Activated T-helper 2 cell treated with anti-CD3 and anti-CD28 coated beads, Interferon-gamma antibody, Interleukin-2, Interleukin-4, amounts not matched to agents 10 μg/mL and 5 μg/mL and 100 μg/mL, durations not matched to agents 14 hours and 24 hours and 36 hours (primary cell): ENCODE measurements around the gene COX6B2. TPM values are rescaled to one million over a fixed set of nuclear protein-coding genes. Genes with fewer than 3 reads are reported as not detected.
A peak's percentile ranks its signal among the peaks of the same experiment; 100 is the strongest.

Experiments
- DNase-seq: peaks from one replicate; pipeline ENCODE4 v3.0.0; 2021; ENCODE audit warnings: low spot score
- H3K27ac Mint-ChIP-seq: one replicate; pipeline ENCODE4 v1.8.0; 2021; ENCODE audit warnings: mixed read lengths
- H3K27me3 Mint-ChIP-seq: one replicate; pipeline ENCODE4 v1.8.0; 2021; ENCODE audit warnings: low read depth, mixed read lengths
- H3K36me3 Mint-ChIP-seq: one replicate; pipeline ENCODE4 v1.8.0; 2021; ENCODE audit warnings: low read depth, mixed read lengths
- H3K4me1 Mint-ChIP-seq: one replicate; pipeline ENCODE4 v1.8.0; 2021; ENCODE audit warnings: low read depth, mixed read lengths
- H3K4me3 Mint-ChIP-seq: one replicate; pipeline ENCODE4 v1.8.0; 2021; ENCODE audit warnings: low read depth, mild to moderate bottlenecking, moderate library complexity, mixed read lengths
- H3K9me3 Mint-ChIP-seq: one replicate; pipeline ENCODE4 v1.8.0; 2021; ENCODE audit warnings: mixed read lengths
- intact Hi-C: fragments of 100-400 bp; cut with micrococcal nuclease; formaldehyde crosslinking; loops from one replicate; pipeline ENCODE4 v1.15.1; 2023
- total RNA-seq: library from RNA; stranded (reverse); gene quantifications from 2 replicates; pipeline ENCODE4 v1.2.3, GENCODE V29; 2022

The COX6B2 gene
- total RNA-seq, 1 donor from 2014 or later, result 1.8 TPM

- intact Hi-C loops, result no loop called here
- Mint-ChIP-seq H3K36me3 (peaks cover 8% of the 10 kb centered on the region), H3K4me1 (peaks cover under 1% of the 10 kb centered on the region), H3K27me3 (peaks cover 20% of the 10 kb centered on the region), H3K4me3 (no peak within 1 kb of the TSS), H3K9me3 (no peaks in the 10 kb centered on the region), H3K27ac (no peak within 1 kb of the TSS)
- no peak for DNase-seq
Measured at GRCh38 chr19:55376241-55376933, 21.9 kb upstream of the COX6B2 start, which contains the start of gene TMEM190. Gene TMEM190 (plus strand): TSS chr19:55376826. CDS start chr19:55376854, 28 bp downstream.

GRCh38 chr19:55373993-55374757 is 19.7 kb upstream of the COX6B2 start:
- no peak overlapping the region for H3K27ac Mint-ChIP-seq
- intact Hi-C loops, result no loop called here
- no peak for DNase-seq
- peaks cover under 1% of the 10 kb centered on the region for H3K36me3 Mint-ChIP-seq
- H3K9me3 Mint-ChIP-seq, result no peaks in the 10 kb centered on the region
- H3K27me3 Mint-ChIP-seq, result peaks cover 33% of the 10 kb centered on the region
- H3K4me1 Mint-ChIP-seq, result no peaks in the 10 kb centered on the region
- no peak overlapping the region for H3K4me3 Mint-ChIP-seq

GRCh38 chr19:55373306-55373992 is 18.9 kb upstream of the COX6B2 start:
- H3K27ac Mint-ChIP-seq, result no peak overlapping the region
- intact Hi-C loops, result no loop called here
- H3K4me1 Mint-ChIP-seq, result no peaks in the 10 kb centered on the region
- no peaks in the 10 kb centered on the region for H3K9me3 Mint-ChIP-seq
- no peaks in the 10 kb centered on the region for H3K36me3 Mint-ChIP-seq
- no peak for DNase-seq
- no peak overlapping the region for H3K4me3 Mint-ChIP-seq
- H3K27me3 Mint-ChIP-seq, result peaks cover 39% of the 10 kb centered on the region

GRCh38 chr19:55372316-55373081 is 18.0 kb upstream of the COX6B2 start:
- H3K4me1 Mint-ChIP-seq, result no peaks in the 10 kb centered on the region
- H3K27me3 Mint-ChIP-seq, result peaks cover 42% of the 10 kb centered on the region
- intact Hi-C loops, result no loop called here
- no peak overlapping the region for H3K4me3 Mint-ChIP-seq
- DNase-seq, result no peak
- no peaks in the 10 kb centered on the region for H3K36me3 Mint-ChIP-seq
- no peak overlapping the region for H3K27ac Mint-ChIP-seq
- H3K9me3 Mint-ChIP-seq, result no peaks in the 10 kb centered on the region

- Mint-ChIP-seq H3K4me3 (peak within 1 kb of the TSS; percentile 66), H3K27me3 (peaks cover 40% of the 10 kb centered on the region), H3K27ac (no peak within 1 kb of the TSS), H3K36me3 (no peaks in the 10 kb centered on the region), H3K4me1 (no peaks in the 10 kb centered on the region), H3K9me3 (no peaks in the 10 kb centered on the region)
- intact Hi-C loops, result no loop called here
- DNase-seq, result no peak
Measured at GRCh38 chr19:55370305-55370988, 15.9 kb upstream of the COX6B2 start, which contains the start of gene IL11. Gene IL11 (minus strand): TSS chr19:55370463. CDS start chr19:55370310, 153 bp downstream.

GRCh38 chr19:55369653-55370304 is 15.3 kb upstream of the COX6B2 start:
- peak overlapping the region; percentile 66 for H3K4me3 Mint-ChIP-seq
- H3K4me1 Mint-ChIP-seq, result no peaks in the 10 kb centered on the region
- intact Hi-C loops, result no loop called here
- H3K36me3 Mint-ChIP-seq, result no peaks in the 10 kb centered on the region
- H3K27me3 Mint-ChIP-seq, result peaks cover 40% of the 10 kb centered on the region
- no peak overlapping the region for H3K27ac Mint-ChIP-seq
- DNase-seq, result no peak
- H3K9me3 Mint-ChIP-seq, result no peaks in the 10 kb centered on the region

- peaks cover 39% of the 10 kb centered on the region for H3K27me3 Mint-ChIP-seq
- intact Hi-C loops, result no loop called here
Measured at GRCh38 chr19:55368701-55369563, 14.4 kb upstream of the COX6B2 start.

GRCh38 chr19:55368106-55368505 is 13.6 kb upstream of the COX6B2 start:
- H3K27me3 Mint-ChIP-seq, result peaks cover 34% of the 10 kb centered on the region

More at GRCh38 chr19:55368701-55369563, 14.4 kb upstream of the COX6B2 start:
- H3K4me1 Mint-ChIP-seq, result no peaks in the 10 kb centered on the region
- no peaks in the 10 kb centered on the region for H3K9me3 Mint-ChIP-seq
- DNase-seq, result no peak
- no peak overlapping the region for H3K4me3 Mint-ChIP-seq
- H3K36me3 Mint-ChIP-seq, result no peaks in the 10 kb centered on the region
- H3K27ac Mint-ChIP-seq, result no peak overlapping the region

GRCh38 chr19:55366790-55367189 is 12.3 kb upstream of the COX6B2 start:
- Mint-ChIP-seq H3K9me3 (no peaks in the 10 kb centered on the region), H3K4me1 (no peaks in the 10 kb centered on the region), H3K4me3 (no peak overlapping the region), H3K36me3 (no peaks in the 10 kb centered on the region), H3K27me3 (peaks cover 29% of the 10 kb centered on the region), H3K27ac (no peak overlapping the region)
- intact Hi-C loops, result no loop called here
- no peak for DNase-seq

More at GRCh38 chr19:55368106-55368505, 13.6 kb upstream of the COX6B2 start:
- DNase-seq, result no peak
- H3K4me3 Mint-ChIP-seq, result no peak overlapping the region
- no peaks in the 10 kb centered on the region for H3K9me3 Mint-ChIP-seq
- no peaks in the 10 kb centered on the region for H3K4me1 Mint-ChIP-seq
- H3K27ac Mint-ChIP-seq, result no peak overlapping the region
- intact Hi-C loops, result no loop called here
- H3K36me3 Mint-ChIP-seq, result no peaks in the 10 kb centered on the region

- no peak for DNase-seq
- H3K27me3 Mint-ChIP-seq, result peaks cover 21% of the 10 kb centered on the region
- H3K4me3 Mint-ChIP-seq, result no peak overlapping the region
- no peak overlapping the region for H3K27ac Mint-ChIP-seq
- H3K9me3 Mint-ChIP-seq, result no peaks in the 10 kb centered on the region
- no peaks in the 10 kb centered on the region for H3K36me3 Mint-ChIP-seq
- intact Hi-C loops, result no loop called here
- H3K4me1 Mint-ChIP-seq, result no peaks in the 10 kb centered on the region
Measured at GRCh38 chr19:55365964-55366363, 11.4 kb upstream of the COX6B2 start.

GRCh38 chr19:55365245-55365644 is 10.7 kb upstream of the COX6B2 start:
- H3K9me3 Mint-ChIP-seq, result no peaks in the 10 kb centered on the region
- no peaks in the 10 kb centered on the region for H3K4me1 Mint-ChIP-seq
- peaks cover 15% of the 10 kb centered on the region for H3K27me3 Mint-ChIP-seq
- no peaks in the 10 kb centered on the region for H3K36me3 Mint-ChIP-seq
- intact Hi-C loops, result no loop called here
- no peak overlapping the region for H3K27ac Mint-ChIP-seq
- no peak for DNase-seq
- no peak overlapping the region for H3K4me3 Mint-ChIP-seq
